Endometrial microvascular endothelial cells (primary cell): Measurements from ENCODE around the gene GALNT5. TPM values are rescaled to one million over a fixed set of nuclear protein-coding genes. Genes with fewer than 3 reads are reported as not detected.
"Not testable (repeated sequence)": the region's sequence is repeated elsewhere in the genome, so short reads cannot be mapped to it uniquely, and the experiment has no call there.

Source experiments
- in situ Hi-C: cut with HindIII; loops from 2 replicates; pipeline ENCODE4 v1.10.0; 2017; ENCODE audit warnings: low sequenced_read_pairs, low pct_unique_long_range_greater_than_20kb; ENCODE audit errors: inconsistent ontology term
- total RNA-seq: library from RNA; depleted of rRNA; stranded (reverse); fragments of >200 nt; gene quantifications from one replicate; pipeline ENCODE4 v1.2.3, GENCODE V29; 2015; ENCODE audit errors: inconsistent ontology term

The GALNT5 gene
- under 0.01 TPM for total RNA-seq

DNA sequence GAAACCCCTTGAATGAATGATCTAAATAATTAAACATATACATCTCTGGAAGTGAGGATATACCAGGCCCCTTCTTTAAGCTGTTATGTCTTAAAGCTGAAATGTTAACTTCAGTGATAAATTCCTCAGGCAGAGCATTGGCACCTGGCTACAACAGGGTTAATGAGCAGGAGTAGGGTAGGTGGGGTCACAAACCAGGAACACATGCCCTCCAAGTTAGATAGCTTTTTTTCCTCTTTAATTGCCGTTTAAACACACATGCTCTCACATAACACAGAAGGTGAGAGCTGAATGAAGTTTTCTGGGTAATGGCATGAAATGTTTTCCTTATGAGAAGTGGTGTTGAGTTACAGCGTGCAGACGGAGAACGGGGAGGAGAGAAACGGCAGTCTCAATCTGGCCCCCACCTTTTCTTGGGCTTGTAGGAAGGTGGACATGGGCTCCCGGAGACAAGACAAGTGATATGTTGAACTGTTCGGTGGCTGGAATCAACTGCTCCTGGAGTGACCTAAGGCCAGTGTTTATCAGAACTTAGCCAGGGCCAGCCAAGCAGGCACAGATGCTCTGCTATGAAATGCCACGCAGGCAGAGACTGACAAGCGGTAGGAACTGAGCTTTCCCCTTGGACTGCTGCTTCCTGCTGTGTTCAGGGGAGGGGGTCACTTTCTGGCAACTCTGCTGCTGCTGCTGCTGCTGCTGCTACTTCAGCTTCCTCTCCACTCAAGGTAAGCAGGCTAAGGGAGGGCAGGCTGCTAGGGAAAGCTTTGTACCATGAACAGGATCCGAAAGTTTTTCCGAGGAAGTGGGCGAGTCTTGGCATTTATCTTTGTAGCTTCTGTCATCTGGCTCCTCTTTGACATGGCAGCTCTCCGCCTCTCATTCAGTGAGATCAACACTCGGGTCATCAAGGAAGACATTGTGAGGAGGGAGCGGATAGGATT is at the start of gene GALNT5:
GALNT5 (plus strand) TSS at position 394 of the 941 bp plus-strand sequence; CDS start at position 772, 378 bp downstream.
- in situ Hi-C loops, result no loop called here

- in situ Hi-C loops, result no loop called here
Measured at GRCh38 chr2:157216286-157216965, 41.1 kb upstream of the GALNT5 start.

GRCh38 chr2:157217409-157217808 is 40.1 kb upstream of the GALNT5 start:
- in situ Hi-C loops, result no loop called here

- in situ Hi-C loops, result no loop called here
Measured at GRCh38 chr2:157218911-157219310, 38.6 kb upstream of the GALNT5 start.

DNA sequence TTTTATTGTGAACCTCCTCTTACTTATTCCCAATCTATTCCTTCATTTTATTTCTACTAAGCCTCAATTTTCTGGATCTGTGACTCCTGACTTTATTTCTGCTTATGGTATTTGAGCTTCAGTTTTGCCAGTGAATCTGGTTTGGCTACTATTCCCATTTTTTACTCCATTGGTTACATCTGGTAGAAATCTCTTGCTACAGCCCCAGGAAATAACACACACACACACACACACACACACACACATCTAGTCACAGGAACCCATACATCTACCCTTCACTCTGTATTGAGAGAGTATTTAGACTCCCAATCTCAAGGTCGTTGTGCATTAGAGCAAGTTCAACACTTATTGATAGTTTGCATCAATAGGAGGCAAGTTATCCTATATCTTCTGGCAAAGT is 37.0 kb upstream of the GALNT5 start:
- in situ Hi-C loops, result no loop called here

GRCh38 chr2:157221394-157221988 is 36.0 kb upstream of the GALNT5 start:
- in situ Hi-C loops, result no loop called here

DNA sequence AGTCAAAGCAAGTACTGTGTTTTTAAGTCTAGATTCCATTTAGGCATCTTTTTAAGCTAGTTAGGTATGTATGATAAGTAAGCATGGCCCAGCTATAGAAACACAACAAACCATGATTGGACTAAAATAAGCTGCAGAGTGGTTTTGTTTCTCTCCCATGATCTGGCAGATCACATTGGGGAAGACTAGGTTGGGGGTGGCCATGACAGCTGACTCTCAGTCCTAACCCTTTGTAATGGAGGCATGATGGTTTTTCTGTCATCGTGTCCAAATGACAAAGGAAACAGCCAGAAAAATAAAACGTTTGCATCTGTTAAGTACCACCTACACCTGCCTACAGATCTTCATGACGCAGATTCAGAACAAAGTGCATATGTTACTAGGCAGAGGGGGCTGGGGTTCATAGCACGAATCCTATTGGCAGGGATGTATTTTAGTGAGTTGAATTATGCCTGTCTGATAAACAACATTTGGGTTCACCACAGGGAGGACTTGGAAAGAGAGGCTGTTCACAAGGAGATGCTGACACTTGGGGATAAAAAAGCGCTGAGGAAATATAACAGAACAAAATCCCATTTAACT is 33.8 kb upstream of the GALNT5 start:
- in situ Hi-C loops, result no loop called here

- in situ Hi-C loops, result not testable (repeated sequence)
Measured at GRCh38 chr2:157224448-157224847, 33.1 kb upstream of the GALNT5 start.

- in situ Hi-C loops, result no loop called here
Measured at GRCh38 chr2:157227592-157227991, 29.9 kb upstream of the GALNT5 start.

DNA sequence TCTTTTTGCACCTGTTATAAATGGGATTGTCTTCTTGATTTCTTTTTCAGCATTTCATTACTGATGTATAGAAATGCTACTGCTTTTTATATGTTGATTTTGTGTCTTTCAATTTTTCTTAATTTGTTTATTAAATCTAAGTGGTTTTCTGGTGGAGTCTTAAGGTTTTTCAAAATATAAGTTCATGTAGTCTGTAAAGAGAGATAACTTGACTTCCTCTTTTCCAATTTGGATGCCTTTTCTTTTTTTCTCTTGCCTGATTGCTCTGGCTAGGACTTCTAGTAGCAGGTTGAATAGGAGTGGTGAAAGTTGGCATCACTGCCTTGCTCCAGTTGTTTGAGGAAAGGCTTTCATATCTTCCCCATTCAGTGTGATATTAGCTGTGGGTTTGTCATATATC is 28.6 kb upstream of the GALNT5 start:
- in situ Hi-C loops, result no loop called here

DNA sequence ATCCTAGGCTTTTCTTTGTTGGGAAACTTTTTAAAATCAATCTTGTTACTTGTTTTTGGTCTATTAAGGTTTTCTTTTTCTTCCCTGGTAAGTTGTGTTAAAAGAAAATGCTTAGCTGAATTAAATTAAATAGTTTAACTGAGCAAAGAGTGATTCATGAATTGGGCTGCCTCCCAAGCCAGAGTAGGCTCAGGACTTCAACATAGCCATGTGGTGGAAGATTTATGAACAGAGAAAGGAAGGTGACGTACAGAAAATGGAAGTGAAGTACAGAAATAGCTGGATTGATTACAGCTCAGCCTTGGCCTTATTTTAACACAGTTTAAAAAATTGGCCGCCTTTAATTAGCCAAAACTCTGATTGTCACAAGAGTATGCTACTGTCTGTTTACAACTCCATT is 27.9 kb upstream of the GALNT5 start:
- in situ Hi-C loops, result no loop called here

- in situ Hi-C loops, result no loop called here
Measured at GRCh38 chr2:157231476-157231875, 26.0 kb upstream of the GALNT5 start.

GRCh38 chr2:157233506-157233905 is 24.0 kb upstream of the GALNT5 start:
- in situ Hi-C loops, result no loop called here

DNA sequence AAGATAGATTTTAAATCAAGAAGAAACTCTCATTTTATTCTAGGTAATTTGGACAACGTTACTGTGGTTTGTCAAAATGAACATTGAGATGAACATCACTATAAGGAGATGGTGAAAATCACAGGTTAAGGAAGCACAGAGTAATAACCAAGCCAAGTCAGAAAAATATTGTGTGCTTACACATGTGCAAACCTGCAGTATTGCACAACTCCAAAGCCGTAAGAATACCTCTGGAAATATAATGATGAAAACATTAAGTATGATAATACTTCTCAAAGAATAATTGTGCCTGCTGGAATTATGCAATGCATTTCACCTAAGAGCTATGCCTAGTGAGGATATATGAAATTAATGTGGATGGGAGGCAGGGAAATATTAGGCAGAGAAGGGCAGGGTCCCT is 21.1 kb upstream of the GALNT5 start:
- in situ Hi-C loops, result no loop called here

DNA sequence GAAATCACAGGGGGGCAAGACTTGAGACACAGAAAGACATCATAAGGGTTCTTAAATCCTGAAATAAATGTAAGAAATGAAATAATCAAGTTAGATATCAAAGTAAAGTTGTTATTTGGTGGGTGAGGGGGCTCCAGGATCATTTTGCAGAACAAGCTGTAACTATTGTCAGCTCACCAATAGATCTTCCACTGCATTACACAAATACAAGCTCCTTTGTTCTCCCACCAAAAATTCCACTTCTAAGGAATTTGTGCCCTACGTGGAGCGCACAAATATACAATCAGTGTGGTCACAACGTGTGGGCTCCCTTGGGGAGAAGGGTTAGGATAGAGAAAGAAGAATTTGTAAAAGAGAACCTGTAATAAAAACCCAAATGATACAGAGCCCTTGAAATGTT is 19.2 kb upstream of the GALNT5 start:
- in situ Hi-C loops, result no loop called here

DNA sequence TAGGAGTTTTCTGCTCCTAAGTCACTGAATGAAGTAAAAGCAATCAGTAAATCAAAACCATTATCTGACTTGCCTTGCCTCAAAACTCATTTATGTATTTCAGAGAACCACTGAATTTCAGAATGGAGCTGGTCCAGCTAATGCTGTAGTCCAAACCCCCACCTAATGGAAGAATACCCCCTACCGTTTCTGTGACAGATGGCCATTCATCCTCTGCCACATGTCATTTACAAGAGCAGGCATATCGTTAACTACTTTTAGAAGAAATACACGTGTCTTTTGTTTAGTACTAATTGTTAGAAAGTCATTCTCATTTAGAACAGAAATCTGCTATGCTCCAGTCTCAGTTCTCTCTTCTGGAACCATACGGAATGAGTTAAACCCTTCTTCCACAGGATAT is 12.8 kb upstream of the GALNT5 start:
- in situ Hi-C loops, result no loop called here

- in situ Hi-C loops, result no loop called here
Measured at GRCh38 chr2:157245144-157245840, 12.2 kb upstream of the GALNT5 start.

GRCh38 chr2:157245846-157246764 is 11.4 kb upstream of the GALNT5 start:
- in situ Hi-C loops, result no loop called here
